ENCODE data around the gene MTFR2.
"Not testable (repeated sequence)": the region's sequence is repeated elsewhere in the genome, so short reads cannot be mapped to it uniquely, and the experiment has no call there.

MTFR2 gene

GRCh38 chr6:136232701-136233100, 17.4 kb downstream of the MTFR2 start:
- DNase-seq, result no peak

GRCh38 chr6:136230219-136230853, 19.8 kb downstream of the MTFR2 start:
- DNase-seq, result no peak

GRCh38 chr6:136228814-136229213, 21.3 kb downstream of the MTFR2 start:
- DNase-seq, result no peak

- DNase-seq, result peak; percentile 82
Measured at GRCh38 chr6:136226674-136227377, 23.3 kb downstream of the MTFR2 start.

GRCh38 chr6:136226027-136226673, 24.0 kb downstream of the MTFR2 start:
- peak; percentile 88 for DNase-seq

- DNase-seq, result peak; percentile 49
Measured at GRCh38 chr6:136225496-136225895, 24.6 kb downstream of the MTFR2 start.

GRCh38 chr6:136224974-136225373, 25.1 kb downstream of the MTFR2 start:
- not testable (repeated sequence) for DNase-seq

GRCh38 chr6:136216503-136217401, 33.4 kb downstream of the MTFR2 start:
- DNase-seq, result no peak

GRCh38 chr6:136213853-136214252, 36.3 kb downstream of the MTFR2 start:
- no peak for DNase-seq

GRCh38 chr6:136213012-136213539, 37.0 kb downstream of the MTFR2 start:
- DNase-seq, result no peak

- no peak for DNase-seq
Measured at GRCh38 chr6:136212608-136213007, 37.5 kb downstream of the MTFR2 start.

- no peak for DNase-seq
Measured at GRCh38 chr6:136210398-136211165, 39.5 kb downstream of the MTFR2 start.

- DNase-seq, result no peak
Measured at GRCh38 chr6:136209496-136209895, 40.6 kb downstream of the MTFR2 start.

GRCh38 chr6:136208783-136209182, 41.3 kb downstream of the MTFR2 start:
- DNase-seq, result no peak

- DNase-seq, result peak; percentile 23
Measured at GRCh38 chr6:136201732-136202131, 48.4 kb downstream of the MTFR2 start.

- no peak for DNase-seq
Measured at GRCh38 chr6:136192902-136193301, 57.2 kb downstream of the MTFR2 start.

- DNase-seq, result no peak
Measured at GRCh38 chr6:136191606-136192312, 58.4 kb downstream of the MTFR2 start.

- no peak for DNase-seq
Measured at GRCh38 chr6:136189104-136189503, 61.0 kb downstream of the MTFR2 start.

- DNase-seq, result no peak
Measured at GRCh38 chr6:136188486-136188885, 61.6 kb downstream of the MTFR2 start.

GRCh38 chr6:136186363-136186762, 63.7 kb downstream of the MTFR2 start:
- DNase-seq, result no peak

- no peak for DNase-seq
Measured at GRCh38 chr6:136184738-136185137, 65.4 kb downstream of the MTFR2 start.
